PC-9 (cell line): ENCODE data around the gene FAM209B. TPM values are rescaled to one million over a fixed set of nuclear protein-coding genes. Genes with fewer than 3 reads are reported as not detected.

Experiments used
- BruUV-seq: library from RNA; stranded (reverse); fragments of 400-500 nt; replicated peaks from 2 replicates; lab custom pipeline; 2021; lab: Mats Ljungman, UMichigan
- CTCF ChIA-PET: fragments of 300-600 bp; sonication (Branson Sonifier 250); formaldehyde crosslinking; loops from one replicate; lab custom pipeline; 2022; ENCODE audit warnings: antibody characterized with exemption; lab: Charles Lee
- POLR2A ChIA-PET: fragments of 300-600 bp; sonication (Branson Sonifier 250); formaldehyde crosslinking; loops from one replicate; lab custom pipeline; 2022; ENCODE audit warnings: antibody characterized with exemption; ENCODE audit not compliant: unreplicated experiment; lab: Charles Lee
- DNase-seq, 2 experiments: peaks; one replicate each; pipeline versions ENCODE4 v3.0.0 to v3.0.0-alpha.2; 2015 to 2022; ENCODE audit warnings: mixed read lengths in 1 of 2
- H2AFZ ChIP-seq: fragments of 200-600 bp; sonication (generic); 2 replicates; pipeline ENCODE4 v1.8.1; 2017; ENCODE audit warnings: antibody characterized with exemption
- H3F3A ChIP-seq: fragments of 200-600 bp; sonication (generic); 2 replicates; pipeline ENCODE4 v1.8.1; 2017; ENCODE audit warnings: antibody characterized with exemption, mild to moderate bottlenecking, low read depth; ENCODE audit not compliant: insufficient read depth
- H3K27ac ChIP-seq: fragments of 200-600 bp; sonication (generic); 2 replicates; pipeline ENCODE4 v1.6.1; 2016; ENCODE audit warnings: mixed run types
- H3K27me3 ChIP-seq: fragments of 200-600 bp; sonication (generic); 2 replicates; pipeline ENCODE4 v1.6.1; 2016; ENCODE audit warnings: low read depth, mixed run types; ENCODE audit not compliant: insufficient read depth
- H3K36me3 ChIP-seq: fragments of 200-600 bp; sonication (generic); 2 replicates; pipeline ENCODE4 v1.6.1; 2016; ENCODE audit warnings: low read depth, mixed run types
- H3K4me1 ChIP-seq: fragments of 200-600 bp; sonication (generic); replicated peaks from 2 replicates; pipeline ENCODE4 v1.6.1; 2016; ENCODE audit warnings: mixed run types; ENCODE audit not compliant: insufficient read depth
- H3K4me2 ChIP-seq: fragments of 200-600 bp; sonication (generic); 2 replicates; pipeline ENCODE4 v1.6.1; 2017; ENCODE audit warnings: mixed run types
- H3K4me3 ChIP-seq: fragments of 200-600 bp; sonication (generic); 2 replicates; pipeline ENCODE4 v1.6.1; 2016; ENCODE audit warnings: mixed run types
- H3K79me2 ChIP-seq: fragments of 200-600 bp; sonication (generic); 2 replicates; pipeline ENCODE4 v1.6.1; 2017; ENCODE audit warnings: low read depth, mixed run types
- H3K9me2 ChIP-seq: fragments of 200-600 bp; sonication (generic); 2 replicates; pipeline ENCODE4 v1.8.1; 2017; ENCODE audit warnings: mild to moderate bottlenecking; ENCODE audit not compliant: insufficient read depth
- H3K9me3 ChIP-seq: fragments of 200-600 bp; sonication (generic); 2 replicates; pipeline ENCODE4 v1.8.1; 2016; ENCODE audit warnings: low read depth; ENCODE audit not compliant: insufficient read depth
- H4K20me1 ChIP-seq: fragments of 200-600 bp; sonication (generic); 2 replicates; pipeline ENCODE4 v1.8.1; 2017; ENCODE audit not compliant: insufficient read depth
- EZH2 ChIP-seq: fragments of 200-600 bp; sonication (generic); IDR thresholded peaks from 2 replicates; pipeline ENCODE4 v1.8.0; 2017; ENCODE audit warnings: antibody characterized with exemption, low read depth
- intact Hi-C: fragments of 100-400 bp; cut with micrococcal nuclease; formaldehyde crosslinking; loops from one replicate; pipeline ENCODE4 v1.10.0; 2022; ENCODE audit not compliant: unreplicated experiment
- total RNA-seq: library from RNA; stranded (reverse); gene quantifications from 2 replicates; pipeline ENCODE4 v1.2.3, GENCODE V29; 2021
- TF ChIP-seq, protein P1 (sequence below): fragments of 200-600 bp; sonication (generic); conservative IDR thresholded peaks from 2 replicates; pipeline ENCODE4 v1.6.1; 2017; ENCODE audit warnings: mixed run types, antibody characterized with exemption, mild to moderate bottlenecking, moderate library complexity

Gene FAM209B
- total RNA-seq, 1 experiment from 2014 or later: not detected

DNA sequence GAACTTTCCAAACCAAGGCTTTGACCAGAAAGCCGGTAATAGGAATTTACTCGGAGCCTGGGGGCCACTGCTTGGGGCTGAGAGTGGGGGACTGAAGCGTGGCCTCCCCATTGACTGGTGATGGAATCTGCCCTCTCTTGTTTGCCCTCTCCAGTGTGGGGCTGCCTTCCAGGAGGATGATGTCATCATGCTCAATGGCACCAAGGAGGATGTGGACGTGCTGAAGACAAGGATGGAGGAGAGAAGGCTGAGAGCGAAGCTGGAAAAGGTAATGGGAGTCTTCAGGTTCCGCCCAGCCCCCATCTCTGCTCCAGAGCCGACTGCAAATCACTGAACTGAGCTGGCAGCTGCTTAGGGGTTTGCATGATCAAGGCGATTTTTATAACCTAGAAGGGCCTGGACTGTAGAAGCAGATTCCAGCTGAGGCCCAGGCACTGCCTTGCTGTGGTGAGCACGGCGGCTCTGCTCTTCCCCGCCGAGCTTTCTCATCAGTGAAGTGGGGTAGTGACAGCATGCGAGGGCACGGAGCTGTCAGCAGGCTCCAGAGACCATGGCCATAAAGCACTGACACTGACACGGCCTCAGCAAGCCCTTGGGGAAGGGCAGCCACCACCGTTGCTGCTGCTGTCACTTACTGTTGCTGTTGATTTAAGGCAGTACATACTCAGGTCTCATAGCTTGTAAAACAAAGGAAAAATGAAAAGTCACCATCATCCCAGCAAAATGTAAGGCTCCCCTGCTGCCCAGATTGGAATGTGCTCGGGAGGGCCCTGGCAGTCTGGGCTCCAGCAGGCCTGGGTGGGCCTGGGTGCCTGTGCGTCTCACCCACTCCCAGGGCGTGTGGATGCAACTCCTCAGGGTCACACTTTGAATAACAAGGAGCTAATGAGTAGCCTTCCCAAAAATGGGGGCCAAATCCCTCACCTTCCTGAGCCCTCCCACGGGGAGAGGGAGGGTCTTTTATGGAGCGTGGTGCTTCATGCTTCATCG lies 19.6 kb upstream of the FAM209B start:
- BruUV-seq: no TSS peak
- H3K79me2 ChIP-seq: no peaks in the 10 kb centered on the region
- no peaks in the 10 kb centered on the region for H3K9me2 ChIP-seq
- no peak overlapping the region for H2AFZ ChIP-seq
- no peaks in the 10 kb centered on the region for H3K27me3 ChIP-seq
- H3K36me3 ChIP-seq: 0 out of 2 replicates have a peak, but pooled peaks cover 9% of the 10 kb centered on the region
- no peaks in the 10 kb centered on the region for H3F3A ChIP-seq
- DNase-seq: no peak
- peaks cover 4% of the 10 kb centered on the region; the same call in 1 of the 2 replicates for H4K20me1 ChIP-seq
- no peak overlapping the region for H3K4me2 ChIP-seq
- no peaks in the 10 kb centered on the region for H3K4me1 ChIP-seq
- intact Hi-C loops: no loop called here
- no peak overlapping the region for H3K4me3 ChIP-seq
- no peak overlapping the region for H3K27ac ChIP-seq
- ChIA-PET POLR2A (interaction anchor here (0.6 kb wide), 1 partner anchor 1333 kb away, joined by 4 read pairs; no protein-coding TSS in a partner anchor), CTCF (no interaction called here)
- TF ChIP-seq, protein P1, sequence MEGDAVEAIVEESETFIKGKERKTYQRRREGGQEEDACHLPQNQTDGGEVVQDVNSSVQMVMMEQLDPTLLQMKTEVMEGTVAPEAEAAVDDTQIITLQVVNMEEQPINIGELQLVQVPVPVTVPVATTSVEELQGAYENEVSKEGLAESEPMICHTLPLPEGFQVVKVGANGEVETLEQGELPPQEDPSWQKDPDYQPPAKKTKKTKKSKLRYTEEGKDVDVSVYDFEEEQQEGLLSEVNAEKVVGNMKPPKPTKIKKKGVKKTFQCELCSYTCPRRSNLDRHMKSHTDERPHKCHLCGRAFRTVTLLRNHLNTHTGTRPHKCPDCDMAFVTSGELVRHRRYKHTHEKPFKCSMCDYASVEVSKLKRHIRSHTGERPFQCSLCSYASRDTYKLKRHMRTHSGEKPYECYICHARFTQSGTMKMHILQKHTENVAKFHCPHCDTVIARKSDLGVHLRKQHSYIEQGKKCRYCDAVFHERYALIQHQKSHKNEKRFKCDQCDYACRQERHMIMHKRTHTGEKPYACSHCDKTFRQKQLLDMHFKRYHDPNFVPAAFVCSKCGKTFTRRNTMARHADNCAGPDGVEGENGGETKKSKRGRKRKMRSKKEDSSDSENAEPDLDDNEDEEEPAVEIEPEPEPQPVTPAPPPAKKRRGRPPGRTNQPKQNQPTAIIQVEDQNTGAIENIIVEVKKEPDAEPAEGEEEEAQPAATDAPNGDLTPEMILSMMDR: no peak
- TF ChIP-seq EZH2: no peak
- no peaks in the 10 kb centered on the region for H3K9me3 ChIP-seq

DNA sequence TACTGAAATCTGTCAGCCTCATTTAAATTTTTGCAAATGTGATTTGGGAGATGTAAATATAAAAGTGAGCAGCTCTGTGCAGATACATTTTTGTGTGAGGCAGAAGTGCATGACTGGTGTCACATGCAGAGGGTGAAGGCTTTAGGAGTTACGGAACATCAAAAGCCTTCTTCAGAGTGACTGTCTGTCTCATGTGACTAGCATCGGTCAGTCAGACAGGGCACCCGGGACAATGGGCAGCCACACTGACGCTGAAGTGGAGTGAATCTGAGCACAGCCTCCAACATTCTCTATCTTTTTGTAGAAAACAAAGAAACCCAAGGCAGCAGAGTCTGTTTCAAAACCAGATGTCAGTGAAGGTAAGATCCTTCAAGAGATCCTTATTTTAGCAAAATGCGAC lies 16.4 kb upstream of the FAM209B start:
- Histone ChIP-seq H3K27ac (no peak overlapping the region), H3K9me3 (peaks cover 11% of the 10 kb centered on the region; the same call in 1 of the 2 replicates), H3K27me3 (no peaks in the 10 kb centered on the region), H2AFZ (no peak overlapping the region), H3K4me1 (no peaks in the 10 kb centered on the region), H3F3A (no peaks in the 10 kb centered on the region), H3K36me3 (0 out of 2 replicates have a peak, but pooled peaks cover 20% of the 10 kb centered on the region), H3K9me2 (no peaks in the 10 kb centered on the region), H3K4me3 (no peak overlapping the region), H3K79me2 (no peaks in the 10 kb centered on the region), H4K20me1 (peaks cover 4% of the 10 kb centered on the region; the same call in 1 of the 2 replicates), H3K4me2 (no peak overlapping the region)
- DNase-seq: no peak
- CTCF ChIA-PET: interaction anchor here (0.6 kb wide), 1 partner anchor 256 kb away, joined by 5 read pairs; no protein-coding TSS in a partner anchor
- no peak for TF ChIP-seq EZH2
- TF ChIP-seq, protein P1: no peak
- no TSS peak for BruUV-seq
- intact Hi-C loops: loop anchor here (5.0 kb wide), 1 partner anchor 269 kb away; the partner anchor contains the start of gene MC3R
- POLR2A ChIA-PET: no interaction called here

DNA sequence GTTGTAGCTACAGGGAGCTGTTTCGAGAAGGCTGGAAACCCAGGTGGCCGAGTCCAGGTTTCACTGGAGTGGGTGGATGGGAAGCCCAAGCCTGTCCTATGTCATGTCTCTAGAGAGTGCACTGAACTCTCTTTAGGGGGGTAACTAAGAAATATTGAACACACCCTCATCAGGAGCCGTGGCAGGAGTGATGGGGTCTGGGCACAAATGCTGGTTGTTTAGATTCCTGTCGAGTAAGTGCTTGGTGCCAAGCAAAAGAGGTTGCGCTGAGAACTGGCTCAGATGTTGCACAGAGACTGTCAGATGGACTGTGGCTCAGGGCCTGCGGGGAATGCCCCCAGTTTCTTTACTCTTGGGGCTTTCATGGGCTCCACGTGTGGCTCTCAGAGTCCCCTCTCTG lies 15.8 kb upstream of the FAM209B start:
- Histone ChIP-seq H3K4me3 (no peak overlapping the region), H4K20me1 (peaks cover 4% of the 10 kb centered on the region; the same call in 1 of the 2 replicates), H3K27ac (no peak overlapping the region), H3F3A (no peaks in the 10 kb centered on the region), H3K4me2 (no peak overlapping the region), H3K9me2 (no peaks in the 10 kb centered on the region), H3K79me2 (no peaks in the 10 kb centered on the region), H3K9me3 (peaks cover 11% of the 10 kb centered on the region; the same call in 1 of the 2 replicates), H3K4me1 (no peaks in the 10 kb centered on the region), H3K27me3 (no peaks in the 10 kb centered on the region), H2AFZ (no peak overlapping the region), H3K36me3 (0 out of 2 replicates have a peak, but pooled peaks cover 20% of the 10 kb centered on the region)
- no peak for TF ChIP-seq EZH2
- TF ChIP-seq, protein P1: no peak
- POLR2A ChIA-PET: no interaction called here
- no peak for DNase-seq
- intact Hi-C loops: loop anchor here (5.0 kb wide), 1 partner anchor 270 kb away; the partner anchor contains the start of gene MC3R
- CTCF ChIA-PET: no interaction called here
- no TSS peak for BruUV-seq
